ENCODE measurements around the gene AGMO.

Gene AGMO

DNA sequence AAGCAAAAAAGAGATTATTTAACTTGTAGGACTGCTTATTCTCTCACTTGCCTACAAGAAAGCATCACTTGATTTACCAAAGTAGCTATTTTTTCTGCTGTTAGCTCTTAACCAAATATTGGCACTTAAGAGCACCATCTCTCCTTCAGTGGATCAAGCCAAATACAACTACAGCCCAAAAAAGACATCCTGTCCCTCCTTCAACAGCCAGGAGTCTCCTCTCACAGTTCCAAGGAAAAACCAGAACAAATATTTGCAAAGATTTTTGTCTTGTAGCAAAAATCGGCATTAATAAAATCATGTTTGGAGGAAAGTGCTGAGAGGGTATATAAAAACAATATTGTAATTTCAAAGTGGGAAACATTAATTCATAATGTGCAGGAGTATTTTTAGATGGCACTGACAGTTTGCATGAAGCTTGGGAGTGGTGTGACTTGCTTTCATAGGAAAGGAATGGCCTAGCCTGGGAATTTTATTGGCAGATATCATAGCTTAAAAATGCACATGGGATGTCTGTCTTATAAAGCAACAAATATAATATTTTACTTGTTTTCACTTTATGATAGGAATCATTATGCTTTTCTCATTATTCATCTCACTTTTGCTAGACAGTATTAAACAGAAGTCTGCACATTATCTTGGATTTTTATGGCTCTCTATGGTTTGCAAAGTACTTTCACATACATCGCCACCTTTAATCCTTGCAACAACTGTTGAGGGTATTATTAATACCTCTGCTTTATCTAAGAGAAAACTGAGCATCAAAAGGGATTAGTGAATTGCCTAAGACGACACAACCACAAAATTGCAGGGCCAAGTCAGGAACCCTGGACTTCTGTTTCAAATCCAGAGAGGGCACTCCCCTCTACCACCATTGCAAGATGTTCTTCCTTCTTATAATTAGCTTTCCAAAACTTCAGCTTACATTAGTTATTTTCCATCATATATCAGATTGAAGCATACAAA, 103.5 kb downstream of the AGMO start:
- Histone ChIP-seq H2AFZ (ENCODE audit: low read depth) (no peak overlapping the region), H3K4me3 (IDR thresholded peaks at IDR 0.05; ENCODE audit: insufficient read depth, low read depth, low read length) (no peak overlapping the region), H3K27me3 (ENCODE audit: insufficient read depth, low read depth) (no peaks in the 10 kb centered on the region), H3K4me2 (no peak overlapping the region), H3K79me2 (ENCODE audit: insufficient read depth, low read depth) (no peaks in the 10 kb centered on the region), H3K27ac (no peak overlapping the region), H3K4me1 (ENCODE audit: low read depth, poor library complexity, severe bottlenecking) (no peaks in the 10 kb centered on the region), H3K9ac (no peak overlapping the region), H4K20me1 (ENCODE audit: insufficient read depth) (no peaks in the 10 kb centered on the region), H3K36me3 (ENCODE audit: insufficient read depth) (no peaks in the 10 kb centered on the region)
- TF ChIP-seq, protein P1, sequence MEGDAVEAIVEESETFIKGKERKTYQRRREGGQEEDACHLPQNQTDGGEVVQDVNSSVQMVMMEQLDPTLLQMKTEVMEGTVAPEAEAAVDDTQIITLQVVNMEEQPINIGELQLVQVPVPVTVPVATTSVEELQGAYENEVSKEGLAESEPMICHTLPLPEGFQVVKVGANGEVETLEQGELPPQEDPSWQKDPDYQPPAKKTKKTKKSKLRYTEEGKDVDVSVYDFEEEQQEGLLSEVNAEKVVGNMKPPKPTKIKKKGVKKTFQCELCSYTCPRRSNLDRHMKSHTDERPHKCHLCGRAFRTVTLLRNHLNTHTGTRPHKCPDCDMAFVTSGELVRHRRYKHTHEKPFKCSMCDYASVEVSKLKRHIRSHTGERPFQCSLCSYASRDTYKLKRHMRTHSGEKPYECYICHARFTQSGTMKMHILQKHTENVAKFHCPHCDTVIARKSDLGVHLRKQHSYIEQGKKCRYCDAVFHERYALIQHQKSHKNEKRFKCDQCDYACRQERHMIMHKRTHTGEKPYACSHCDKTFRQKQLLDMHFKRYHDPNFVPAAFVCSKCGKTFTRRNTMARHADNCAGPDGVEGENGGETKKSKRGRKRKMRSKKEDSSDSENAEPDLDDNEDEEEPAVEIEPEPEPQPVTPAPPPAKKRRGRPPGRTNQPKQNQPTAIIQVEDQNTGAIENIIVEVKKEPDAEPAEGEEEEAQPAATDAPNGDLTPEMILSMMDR (conservative IDR thresholded peaks at IDR 0.05; ENCODE audit: low read depth, low read length) = no peak

- no peak overlapping the region for H3K9ac ChIP-seq
- TF ChIP-seq, protein P1 (conservative IDR thresholded peaks at IDR 0.05; ENCODE audit: low read depth, low read length) = no peak
- no peaks in the 10 kb centered on the region for H3K4me1 ChIP-seq (ENCODE audit: low read depth, poor library complexity, severe bottlenecking)
- no peaks in the 10 kb centered on the region for H3K79me2 ChIP-seq (ENCODE audit: insufficient read depth, low read depth)
- no peaks in the 10 kb centered on the region for H4K20me1 ChIP-seq (ENCODE audit: insufficient read depth)
- no peak overlapping the region for H3K27ac ChIP-seq
- H2AFZ ChIP-seq (ENCODE audit: low read depth) = no peak overlapping the region
- H3K4me3 ChIP-seq (IDR thresholded peaks at IDR 0.05; ENCODE audit: insufficient read depth, low read depth, low read length) = no peak overlapping the region
- H3K36me3 ChIP-seq (ENCODE audit: insufficient read depth) = no peaks in the 10 kb centered on the region
- no peaks in the 10 kb centered on the region for H3K27me3 ChIP-seq (ENCODE audit: insufficient read depth, low read depth)
- no peak overlapping the region for H3K4me2 ChIP-seq
These were observed 109.1 kb downstream of the AGMO start for GRCh38 chr7:15452670-15453069.

DNA sequence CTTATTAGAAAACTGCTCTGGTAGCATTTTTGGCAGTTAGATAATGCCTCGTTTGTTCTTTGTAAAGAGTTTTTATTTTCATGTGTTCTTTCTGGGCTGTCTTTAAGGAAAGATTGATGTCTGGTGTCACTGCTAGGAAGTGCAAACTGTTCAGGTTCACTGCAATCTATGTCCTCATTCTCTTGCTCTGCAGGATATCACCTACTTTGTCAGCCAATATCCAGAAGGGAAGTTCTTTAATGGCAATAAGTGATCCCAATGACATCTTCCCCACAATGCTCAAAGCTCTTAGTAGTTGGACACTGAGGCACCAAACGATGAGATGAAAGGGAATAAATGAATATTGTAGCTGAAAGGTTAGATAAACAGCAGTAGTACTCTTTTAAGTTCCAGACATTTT, 115.1 kb downstream of the AGMO start:
- H3K4me2 ChIP-seq = no peak overlapping the region
- H3K9ac ChIP-seq = no peak overlapping the region
- TF ChIP-seq, protein P1 (conservative IDR thresholded peaks at IDR 0.05; ENCODE audit: low read depth, low read length) = no peak
- no peak overlapping the region for H3K4me3 ChIP-seq (IDR thresholded peaks at IDR 0.05; ENCODE audit: insufficient read depth, low read depth, low read length)
- no peak overlapping the region for H2AFZ ChIP-seq (ENCODE audit: low read depth)
- H3K79me2 ChIP-seq (ENCODE audit: insufficient read depth, low read depth) = no peaks in the 10 kb centered on the region
- H3K36me3 ChIP-seq (ENCODE audit: insufficient read depth) = no peaks in the 10 kb centered on the region
- no peaks in the 10 kb centered on the region for H3K4me1 ChIP-seq (ENCODE audit: low read depth, poor library complexity, severe bottlenecking)
- H4K20me1 ChIP-seq (ENCODE audit: insufficient read depth) = no peaks in the 10 kb centered on the region
- no peaks in the 10 kb centered on the region for H3K27me3 ChIP-seq (ENCODE audit: insufficient read depth, low read depth)
- no peak overlapping the region for H3K27ac ChIP-seq

DNA sequence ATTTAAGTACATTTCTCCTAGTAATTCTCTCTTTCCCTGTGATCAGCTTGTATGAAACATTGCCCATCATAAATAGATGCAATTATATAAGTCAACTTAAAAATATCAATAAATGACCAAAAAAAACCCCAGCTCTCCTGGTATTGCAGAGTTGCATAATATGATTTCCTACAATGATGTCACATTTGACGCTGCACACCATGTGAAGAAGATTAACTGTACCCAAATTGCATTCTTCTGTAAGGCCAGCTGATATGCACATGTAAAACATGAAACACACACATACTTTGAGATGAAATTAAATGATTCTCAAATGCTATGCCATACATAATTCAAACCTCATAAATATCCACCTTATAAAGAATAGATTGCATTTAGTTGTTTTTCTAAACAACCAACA, 115.5 kb downstream of the AGMO start:
- H3K27ac ChIP-seq = no peak overlapping the region

More for the DNA sequence above, 115.5 kb downstream of the AGMO start:
- Histone ChIP-seq H4K20me1 (ENCODE audit: insufficient read depth) (no peaks in the 10 kb centered on the region), H3K79me2 (ENCODE audit: insufficient read depth, low read depth) (no peaks in the 10 kb centered on the region), H3K27me3 (ENCODE audit: insufficient read depth, low read depth) (no peaks in the 10 kb centered on the region), H2AFZ (ENCODE audit: low read depth) (no peak overlapping the region), H3K4me2 (no peak overlapping the region), H3K4me3 (IDR thresholded peaks at IDR 0.05; ENCODE audit: insufficient read depth, low read depth, low read length) (no peak overlapping the region), H3K36me3 (ENCODE audit: insufficient read depth) (no peaks in the 10 kb centered on the region), H3K4me1 (ENCODE audit: low read depth, poor library complexity, severe bottlenecking) (no peaks in the 10 kb centered on the region), H3K9ac (no peak overlapping the region)
- TF ChIP-seq, protein P1 (conservative IDR thresholded peaks at IDR 0.05; ENCODE audit: low read depth, low read length) = no peak
